GF-D8 (cell line): ENCODE results near the gene PLA2G2E.
A peak's percentile ranks its signal among the peaks of the same experiment; 100 is the strongest.
"Not testable (repeated sequence)": the region's sequence is repeated elsewhere in the genome, so short reads cannot be mapped to it uniquely, and the experiment has no call there.

Experiments used
- DNase-seq: peaks from one replicate; lab custom pipeline; 2025; lab: John Stamatoyannopoulos, UW

The PLA2G2E gene

DNA sequence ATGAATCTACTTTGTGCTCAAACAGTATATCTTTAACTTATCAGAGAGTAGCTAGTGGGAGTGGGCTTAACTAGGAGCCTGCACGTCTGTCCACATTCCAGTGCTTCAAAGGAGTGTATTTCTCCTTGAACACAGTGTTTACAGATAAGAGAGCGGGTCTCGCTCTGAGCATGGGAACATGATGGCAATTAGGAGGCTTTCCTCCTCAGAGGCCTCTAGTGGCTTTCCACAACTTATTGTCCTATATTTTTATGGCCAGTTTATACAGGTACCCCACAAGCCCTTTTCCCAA is 3.7 kb upstream of the PLA2G2E start:
- not testable (repeated sequence) for DNase-seq

DNA sequence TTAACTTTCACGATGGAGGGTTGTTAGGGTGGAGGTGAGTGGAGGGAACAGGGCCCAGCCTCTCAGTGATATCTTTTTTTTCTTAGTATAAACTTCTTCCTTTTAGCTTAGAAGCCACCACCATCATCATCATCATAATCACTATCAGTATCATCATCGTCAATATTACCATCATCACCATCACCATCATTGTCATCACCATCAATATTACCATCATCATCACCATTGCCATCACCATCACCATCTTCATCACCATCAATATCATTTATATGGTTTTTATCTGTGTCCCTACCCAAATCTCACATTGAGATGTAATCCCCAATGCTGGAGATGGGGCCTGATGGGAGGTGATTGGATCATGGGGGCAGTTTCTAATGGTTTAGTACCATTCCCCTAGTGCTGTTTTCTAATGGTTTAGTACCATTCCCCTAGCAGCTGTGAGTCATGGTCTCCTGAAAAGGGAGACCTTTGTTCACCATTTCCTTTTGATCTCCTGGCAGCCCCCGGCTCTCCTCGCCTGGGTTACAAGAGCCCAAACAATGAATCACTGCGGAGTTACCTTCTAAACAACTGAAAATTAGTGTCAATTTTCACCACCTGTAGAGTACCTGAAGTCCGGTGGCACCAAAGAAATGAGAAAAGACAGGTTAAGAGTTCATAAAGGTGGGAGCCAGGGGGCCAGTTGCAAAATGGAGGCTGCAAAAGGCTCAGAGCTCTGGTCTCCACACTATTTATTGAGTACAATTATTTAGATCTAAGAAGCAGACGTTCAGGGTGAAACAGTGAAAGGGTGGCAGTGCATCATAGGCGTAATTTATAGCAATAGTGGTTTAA is 3.1 kb upstream of the PLA2G2E start:
- no peak for DNase-seq

DNA sequence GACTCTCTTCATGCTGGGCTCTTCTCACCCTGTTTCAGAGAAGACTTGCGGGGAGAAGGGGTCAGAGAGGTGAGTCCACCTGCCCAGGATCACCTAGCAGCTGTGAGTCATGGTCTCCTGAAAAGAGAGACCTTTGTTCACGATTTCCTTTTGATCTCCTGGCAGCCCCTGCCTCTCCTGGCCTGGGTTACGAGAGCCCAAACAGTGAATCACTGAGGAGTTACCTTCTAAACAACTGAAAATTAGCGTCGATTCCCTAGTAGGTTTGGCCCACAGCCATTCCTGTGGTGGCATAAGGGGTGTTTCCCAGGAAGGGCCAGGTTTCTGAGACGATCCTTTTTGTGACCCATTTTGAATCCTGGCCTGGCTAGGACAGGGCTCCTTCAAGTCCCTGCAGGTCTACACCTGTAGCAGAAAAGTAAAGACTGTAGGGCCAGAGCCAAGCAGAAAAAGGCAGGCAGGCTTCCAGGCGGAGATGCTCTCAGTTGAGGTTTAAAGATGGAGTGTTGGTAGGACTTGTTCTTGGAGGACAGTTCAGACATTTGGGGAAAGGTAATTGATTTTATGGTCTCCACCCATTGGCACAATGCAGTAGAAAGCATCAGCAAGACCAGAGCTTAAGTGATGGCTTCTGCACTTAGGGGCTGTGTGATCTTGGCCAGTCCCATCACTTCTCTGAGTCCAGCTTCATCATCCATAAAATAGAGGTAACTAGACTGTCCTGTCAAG is 2.1 kb upstream of the PLA2G2E start:
- DNase-seq: no peak

DNA sequence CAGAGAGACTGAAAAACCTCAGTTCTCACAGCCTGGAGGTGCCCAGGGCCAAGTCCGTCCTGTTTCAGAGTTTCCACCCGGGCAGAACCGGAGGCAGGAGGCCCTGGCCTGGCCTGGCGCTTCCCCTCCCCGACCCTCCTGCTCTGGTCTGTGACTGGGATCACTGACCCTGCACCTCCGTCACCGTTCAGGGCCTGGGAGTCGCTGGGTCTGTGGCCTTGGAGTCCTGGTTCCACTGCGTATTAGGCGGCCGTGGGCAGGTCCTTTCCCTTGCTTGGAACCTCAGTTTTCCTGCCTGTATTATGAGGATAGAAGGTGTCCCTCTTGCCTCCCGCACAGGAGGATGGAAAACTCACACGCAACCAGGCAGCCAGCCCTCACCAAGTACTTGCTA is 533 bp upstream of the PLA2G2E start:
- DNase-seq: no peak

DNA sequence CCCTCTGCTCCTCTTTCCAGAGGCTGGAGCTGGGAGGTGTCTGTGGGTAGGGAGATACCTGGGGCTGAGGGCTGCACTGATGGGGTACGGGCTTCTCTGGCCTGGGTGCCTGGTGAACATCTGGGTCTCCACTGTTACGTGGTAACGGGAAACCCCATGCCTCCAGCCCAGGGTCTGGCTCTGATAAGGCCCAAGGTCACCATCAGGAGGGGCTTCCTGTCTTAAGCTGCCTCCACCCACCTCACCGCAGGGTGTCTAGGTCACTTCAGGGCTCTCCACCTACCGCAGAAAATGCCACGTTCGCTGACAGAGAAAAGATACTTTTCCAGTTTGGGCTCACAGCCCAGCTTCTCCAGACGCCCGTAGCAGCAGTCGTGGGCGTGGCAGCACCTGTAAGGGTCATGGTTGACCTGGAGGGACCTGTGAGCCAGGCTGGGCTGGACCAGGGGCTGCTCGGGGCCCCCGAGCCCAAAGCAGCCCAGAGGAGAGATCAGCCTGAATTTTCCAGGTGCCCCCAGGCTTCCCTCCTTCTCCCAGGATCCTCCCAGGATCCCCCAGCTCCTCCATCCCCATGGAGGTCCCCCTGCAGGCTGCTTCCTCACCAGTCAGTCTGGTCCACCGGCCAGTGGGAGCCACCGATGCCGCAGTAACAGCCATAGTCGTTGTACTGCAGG is 1.3 kb downstream of the PLA2G2E start:
- DNase-seq: no peak

DNA sequence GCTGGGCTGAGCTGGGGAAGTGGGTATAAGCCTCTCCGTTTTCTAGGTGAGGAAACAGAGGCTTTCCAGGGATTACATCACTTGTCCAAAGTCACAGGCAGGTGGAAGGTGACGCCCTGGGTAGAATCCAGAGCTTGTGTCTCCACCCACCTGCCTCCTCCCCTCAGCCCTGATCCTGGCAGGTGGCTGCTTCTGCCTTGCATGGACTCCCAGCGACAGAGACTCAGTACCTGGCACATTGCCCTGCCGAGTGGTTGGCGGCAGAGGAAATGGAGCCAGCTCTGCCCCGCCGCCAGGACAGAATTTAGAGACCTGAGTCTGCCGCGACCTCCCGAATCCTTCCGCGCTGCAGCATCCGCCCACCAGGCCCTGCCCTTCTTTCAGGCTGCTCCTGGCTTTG is 2.1 kb downstream of the PLA2G2E start:
- no peak for DNase-seq

DNA sequence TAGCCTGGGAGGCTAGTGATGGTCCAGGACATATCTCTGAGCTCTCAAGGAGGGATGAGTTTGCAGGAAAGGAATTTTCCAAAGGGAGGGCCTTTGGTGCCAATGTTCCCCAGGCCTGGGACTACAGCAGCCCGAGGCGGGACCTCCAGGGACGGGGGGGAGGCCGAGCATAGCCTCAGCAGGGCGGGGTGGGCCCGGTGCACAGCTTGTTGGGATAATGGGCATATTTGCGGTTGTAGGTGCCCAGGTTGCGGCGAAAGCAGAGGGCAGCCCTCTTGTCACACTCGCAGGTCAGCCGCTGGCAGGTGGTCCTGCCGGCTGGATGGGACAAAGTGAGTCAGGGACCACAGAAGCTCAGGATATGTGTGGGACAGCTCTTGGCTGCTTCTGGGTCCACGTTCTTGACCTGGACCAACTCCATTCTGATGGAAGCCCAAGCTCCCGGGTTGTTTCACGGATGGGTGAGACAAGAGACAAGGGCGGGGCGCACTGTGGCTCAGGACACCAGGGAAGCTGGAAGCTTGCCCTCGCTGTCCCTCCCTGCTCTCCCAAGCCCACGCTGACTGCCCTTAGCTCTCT is 3.2 kb downstream of the PLA2G2E start:
- DNase-seq: no peak

DNA sequence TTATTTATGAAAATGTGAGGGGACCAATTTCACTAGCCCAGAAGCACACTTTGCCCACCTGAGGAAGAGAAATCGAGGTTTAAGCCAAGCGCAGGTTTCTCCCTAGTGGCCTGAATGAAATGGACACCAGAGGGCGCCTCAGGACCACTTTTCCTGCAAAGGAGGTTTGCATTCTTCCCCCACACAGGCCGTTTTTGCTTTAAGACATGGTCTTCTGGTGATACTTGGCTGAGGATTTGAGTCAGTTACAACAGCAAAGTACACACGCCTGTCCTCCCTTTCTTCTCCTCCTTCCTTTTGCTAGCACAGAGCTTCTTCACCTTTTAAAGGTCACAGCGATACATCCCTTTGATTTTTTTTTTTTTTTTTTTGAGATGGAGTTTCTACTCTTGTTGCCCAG is 5.4 kb downstream of the PLA2G2E start:
- DNase-seq: peak; percentile 18

DNA sequence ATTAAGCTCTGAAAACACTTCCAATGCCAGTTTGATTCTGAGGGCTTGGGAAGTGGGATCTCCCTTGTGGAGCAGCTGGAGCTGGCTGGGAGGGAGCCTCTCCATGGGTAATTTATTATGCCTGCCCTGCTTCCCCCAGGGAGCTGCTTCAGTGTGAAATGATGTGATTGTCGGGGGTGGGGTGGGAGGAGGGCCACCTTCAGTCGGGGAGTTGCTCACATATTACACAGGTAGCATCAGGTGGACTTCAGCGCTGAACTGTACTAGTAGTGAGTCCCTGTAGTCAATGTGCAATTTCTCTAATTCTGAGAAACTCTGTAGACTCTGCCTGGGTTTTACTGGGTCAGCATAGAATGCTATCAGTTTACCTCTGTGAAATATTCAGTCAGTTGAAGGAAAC is 12.8 kb downstream of the PLA2G2E start:
- no peak for DNase-seq

DNA sequence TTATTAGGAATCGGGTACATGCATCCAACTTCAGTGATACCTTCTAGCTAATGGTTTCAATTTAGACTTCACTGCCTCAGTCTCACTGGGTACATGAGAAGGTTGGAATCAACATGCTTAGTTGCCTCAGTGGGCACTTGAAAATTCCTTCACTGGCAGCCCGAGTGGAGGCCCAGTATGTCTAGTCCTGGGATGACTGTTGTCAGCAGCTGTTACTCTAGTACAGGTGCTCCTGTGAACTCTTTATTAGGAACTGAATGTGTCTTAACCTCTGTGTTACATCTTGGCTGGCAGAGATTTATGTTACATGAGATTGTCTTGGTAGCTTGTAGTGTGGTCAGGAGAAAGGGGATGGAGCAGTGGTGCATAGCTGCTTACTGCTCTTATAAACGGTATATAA is 13.4 kb downstream of the PLA2G2E start:
- DNase-seq: no peak

DNA sequence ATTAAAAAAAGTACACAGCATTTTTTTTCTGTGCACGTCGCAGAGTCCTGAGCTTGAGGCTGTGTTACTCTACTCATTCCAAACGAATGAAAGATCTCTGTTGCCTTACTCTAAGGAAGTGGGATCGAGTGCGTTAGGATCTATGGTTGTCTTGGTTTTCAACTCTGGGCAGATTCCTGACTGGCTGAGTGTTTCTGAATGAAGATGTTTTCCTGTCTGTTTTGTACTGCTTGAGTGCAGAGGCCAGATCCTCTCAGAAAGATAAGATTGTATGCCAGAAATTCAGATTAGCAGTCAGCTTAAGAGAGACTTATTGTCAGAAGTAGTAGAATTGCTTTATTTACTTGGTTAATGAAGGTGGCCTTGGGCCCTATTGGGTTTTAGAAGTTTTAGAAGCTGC is 14.0 kb downstream of the PLA2G2E start:
- no peak for DNase-seq

DNA sequence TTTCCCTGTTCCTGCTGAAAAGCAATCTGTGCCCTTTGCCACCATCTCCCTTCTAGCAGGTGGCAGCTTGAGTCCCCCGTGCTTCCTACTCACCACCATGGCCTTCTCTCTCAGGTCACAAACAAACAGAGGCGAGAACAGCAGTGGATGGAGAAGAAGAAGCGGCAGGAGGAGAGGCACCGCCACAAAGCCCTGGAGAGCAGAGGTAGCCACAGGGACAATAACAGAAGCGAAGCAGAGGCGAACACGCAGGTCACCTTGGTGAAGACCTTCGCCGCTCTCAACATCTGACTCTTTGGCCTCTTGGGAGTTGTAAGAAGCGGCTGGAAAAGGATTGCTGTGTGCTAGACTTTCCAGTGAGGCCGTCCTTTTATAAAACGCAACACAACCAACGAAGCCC is 16.0 kb downstream of the PLA2G2E start:
- no peak for DNase-seq

DNA sequence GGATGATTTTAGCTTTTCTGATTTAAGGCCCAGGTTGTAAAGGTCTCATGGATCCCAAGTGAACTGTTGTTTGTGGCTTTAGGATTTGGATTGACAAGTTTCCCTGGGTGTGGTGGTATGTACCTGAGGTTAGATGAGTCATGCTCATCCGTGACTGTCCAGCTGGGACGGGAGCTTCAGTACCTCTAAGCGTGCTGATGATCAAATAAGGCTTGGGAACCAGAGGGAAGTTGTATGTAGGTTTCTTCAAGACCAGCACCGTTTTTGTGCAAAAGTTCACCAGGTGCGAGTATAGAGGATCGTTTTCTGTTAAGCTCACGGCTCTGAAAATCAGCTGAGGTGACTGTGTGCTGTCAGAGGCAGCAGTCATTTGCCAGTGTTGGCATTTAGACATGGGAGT is 19.8 kb downstream of the PLA2G2E start:
- no peak for DNase-seq

DNA sequence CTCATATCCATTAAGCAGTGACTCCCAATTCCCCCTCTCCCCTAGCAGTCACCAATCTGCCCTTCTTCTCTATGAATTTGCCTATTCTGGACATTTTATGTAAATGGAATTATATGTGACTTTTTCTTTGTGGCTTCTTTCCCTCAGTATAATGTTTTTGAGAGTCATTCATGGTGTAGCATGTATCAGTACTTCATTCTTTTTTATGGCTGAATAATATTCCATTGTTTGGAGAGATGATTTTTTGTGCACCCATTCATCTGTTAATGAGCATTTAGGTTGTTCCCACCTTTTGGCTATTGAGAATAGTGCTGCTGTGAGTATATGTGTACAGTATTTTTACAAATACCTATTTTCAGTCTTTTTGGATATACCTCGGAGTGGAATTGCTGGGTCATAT is 21.8 kb downstream of the PLA2G2E start:
- DNase-seq: no peak

DNA sequence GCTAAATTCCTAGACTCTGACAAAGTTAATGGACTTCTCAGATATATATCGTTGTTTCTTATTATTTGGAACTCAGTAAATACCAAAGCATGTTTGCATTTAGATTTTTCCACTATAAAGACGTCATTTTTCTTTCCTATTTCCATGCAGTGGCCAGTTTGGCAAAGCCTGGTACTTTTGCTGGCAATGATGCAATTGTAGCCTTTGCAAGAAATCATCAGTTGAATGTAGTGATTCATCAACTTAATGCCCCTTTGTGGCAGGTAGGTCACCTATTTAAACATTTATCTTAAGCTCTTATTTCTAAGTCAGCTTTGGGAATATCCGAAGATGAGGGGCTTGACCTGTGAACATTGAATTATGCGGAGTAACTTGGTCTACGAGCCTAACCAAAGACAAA is 29.2 kb downstream of the PLA2G2E start:
- no peak for DNase-seq

DNA sequence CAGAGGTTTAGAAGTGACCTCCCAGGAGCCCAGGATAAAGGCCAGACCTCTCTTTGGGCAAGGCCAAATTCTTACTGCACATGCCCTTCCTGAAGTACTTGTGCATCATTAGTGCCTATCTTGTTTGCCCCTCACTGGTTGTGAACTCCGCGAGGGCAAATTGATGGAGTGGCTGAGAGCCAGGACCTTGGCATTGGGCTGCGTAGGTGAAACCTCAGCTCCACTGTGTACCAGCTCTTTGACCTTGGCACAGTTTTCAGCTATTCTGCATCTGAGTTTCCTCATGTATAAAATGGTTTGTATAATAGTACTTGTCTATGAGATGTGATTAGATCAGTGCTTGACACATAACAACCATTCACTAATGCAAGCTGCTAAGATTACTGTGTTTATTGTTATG is 29.7 kb downstream of the PLA2G2E start:
- DNase-seq: no peak

DNA sequence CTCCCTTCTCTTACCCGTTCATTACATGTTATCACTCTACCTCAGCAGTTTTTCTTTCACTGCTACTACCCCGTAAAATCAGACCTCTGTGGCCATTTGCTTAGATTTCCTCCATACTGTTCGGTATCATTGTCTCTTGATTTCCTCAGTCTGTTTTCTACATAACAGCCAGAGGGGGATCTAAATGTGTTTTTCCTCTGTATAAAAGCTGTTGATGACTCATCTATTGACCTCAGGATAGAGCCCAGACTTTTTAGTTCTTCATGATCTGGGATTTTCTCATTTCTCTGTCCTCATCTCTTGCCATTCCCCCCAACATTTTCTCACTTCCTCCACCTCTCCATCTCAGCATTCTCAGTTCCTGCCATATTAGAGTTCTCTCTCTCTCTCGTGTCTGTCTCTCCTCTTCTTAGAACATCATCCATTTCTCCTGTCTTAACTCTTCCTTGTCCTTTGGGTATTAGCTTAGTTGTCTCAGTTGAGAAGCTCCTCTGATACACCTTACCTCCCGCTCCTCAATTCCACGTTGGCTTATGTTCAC is 30.7 kb downstream of the PLA2G2E start:
- no peak for DNase-seq

DNA sequence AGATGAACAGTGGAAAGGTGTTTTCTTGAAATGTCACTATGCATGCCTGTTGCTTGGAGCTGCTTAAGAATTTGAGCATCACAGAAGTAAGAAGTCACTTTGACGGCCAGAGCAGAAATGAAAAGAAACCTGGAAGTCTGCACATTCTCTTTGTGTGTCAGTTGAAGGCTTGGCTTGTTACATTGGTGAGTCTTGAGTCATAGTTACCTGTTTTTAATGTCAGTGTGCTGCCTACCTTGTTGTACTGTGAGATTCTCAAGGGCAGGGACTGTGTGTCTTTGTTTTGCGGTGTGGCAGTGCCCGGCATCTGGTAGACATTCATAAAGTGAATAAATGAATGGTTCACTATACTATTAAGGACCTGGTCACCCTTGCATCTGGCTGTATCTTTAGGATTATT is 31.3 kb downstream of the PLA2G2E start:
- no peak for DNase-seq

DNA sequence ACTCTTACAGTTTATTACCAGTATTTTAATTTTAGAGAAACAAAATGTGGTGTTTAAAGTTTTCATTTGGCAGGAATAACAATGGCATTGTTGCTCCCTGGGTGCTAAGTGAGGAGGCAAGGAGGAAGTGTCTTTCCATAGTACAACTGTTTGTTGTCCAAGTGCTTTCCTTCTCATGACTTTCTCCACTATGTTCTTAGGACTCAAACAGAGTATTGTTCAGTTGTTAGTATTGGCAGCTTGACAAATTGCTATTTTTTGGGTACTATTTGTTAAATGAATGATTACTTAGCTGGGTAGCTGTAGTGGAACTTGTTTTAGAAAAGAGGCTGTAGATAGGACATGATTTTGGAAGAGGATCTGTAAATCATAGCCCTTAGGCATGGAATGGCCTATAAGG is 33.8 kb downstream of the PLA2G2E start:
- DNase-seq: no peak

DNA sequence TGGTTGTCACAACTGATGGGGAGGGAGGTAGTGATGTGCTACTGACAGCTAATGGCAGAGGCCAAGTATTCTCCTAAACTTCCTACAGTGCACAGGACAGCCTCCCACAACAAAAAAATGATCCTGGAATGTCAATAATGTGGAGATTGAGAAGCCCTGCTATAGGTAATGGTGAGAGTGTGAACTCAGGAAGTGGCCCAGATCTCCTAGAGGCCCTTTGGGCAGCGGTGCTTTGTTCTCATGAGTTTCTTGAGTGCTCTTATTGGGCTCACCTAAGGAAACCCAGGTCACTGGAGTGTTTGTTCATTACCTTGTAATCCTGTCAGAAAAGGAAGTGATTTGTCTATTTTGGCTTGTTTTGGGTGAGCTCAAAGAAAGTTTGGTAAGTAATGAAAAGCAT is 35.3 kb downstream of the PLA2G2E start:
- no peak for DNase-seq

DNA sequence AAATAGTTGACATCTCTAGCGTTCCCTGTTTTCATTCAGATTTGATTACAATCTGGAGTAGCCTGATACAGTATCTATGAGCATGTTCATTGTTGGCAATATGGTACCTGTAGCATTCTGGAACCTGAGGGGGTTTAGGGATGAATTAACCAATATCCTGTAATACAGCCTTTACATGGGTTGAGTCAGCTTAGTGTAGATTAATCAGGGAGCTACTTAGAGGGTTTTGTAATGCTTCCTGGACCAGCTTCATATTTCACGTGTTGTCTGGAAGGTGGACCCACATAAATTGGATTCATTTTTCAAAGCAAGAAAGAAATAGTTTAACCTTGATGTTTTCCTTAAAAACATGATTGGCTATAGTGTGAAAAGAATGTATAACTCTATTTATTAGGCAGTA is 37.6 kb downstream of the PLA2G2E start:
- no peak for DNase-seq

DNA sequence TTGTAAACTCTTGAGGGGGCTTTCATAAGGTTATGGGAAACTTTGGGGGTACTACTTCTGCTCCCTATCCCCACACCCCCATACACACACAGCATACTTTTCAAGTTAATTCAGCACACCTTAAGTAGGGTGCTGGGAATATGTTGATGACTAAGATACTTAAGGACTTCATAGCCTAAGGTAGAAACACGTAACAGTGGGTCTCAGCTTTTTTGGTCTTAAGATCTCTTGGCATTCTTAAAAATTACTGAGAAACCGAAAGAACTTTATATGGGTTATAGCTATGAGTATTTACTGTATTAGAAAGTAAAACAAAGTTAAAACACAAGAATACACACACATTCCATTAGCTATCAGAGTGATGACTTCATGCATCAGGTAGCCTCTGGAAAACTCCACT is 39.1 kb downstream of the PLA2G2E start:
- DNase-seq: no peak
